Renal cortical epithelial cell (primary cell): ENCODE results near the gene FMO3. TPM values are rescaled to one million over a fixed set of nuclear protein-coding genes. Genes with fewer than 3 reads are reported as not detected.

Source experiments
- DNase-seq: peaks from one replicate; pipeline ENCODE4 v3.0.0-alpha.2; 2011; ENCODE audit warnings: low read depth
- total RNA-seq: library from RNA; depleted of rRNA; stranded (reverse); fragments of >200 nt; gene quantifications from 2 replicates; pipeline ENCODE4 v1.2.3, GENCODE V29; 2014

FMO3 gene
- total RNA-seq, 1 donor from 2014 or later: 0.05 TPM

DNA sequence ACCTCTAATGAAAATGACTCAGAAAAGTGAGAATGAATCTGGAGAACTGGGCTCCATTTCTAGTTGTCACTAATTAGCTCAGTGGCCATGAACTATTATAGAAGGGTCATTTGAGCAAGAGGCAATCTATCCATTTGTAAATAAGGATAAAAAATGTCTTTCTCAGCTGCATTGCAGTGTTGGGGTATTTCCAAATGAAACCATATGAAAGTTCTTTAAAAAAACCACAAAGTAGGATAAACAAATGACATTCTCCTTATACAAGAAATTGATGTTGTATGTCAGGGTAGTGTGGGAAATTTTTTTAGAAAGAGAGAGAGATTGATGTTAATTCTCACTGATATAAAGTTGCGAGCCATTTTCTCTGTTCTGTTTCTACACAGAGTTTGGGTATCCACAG lies 26.0 kb downstream of the FMO3 start:
- no peak for DNase-seq

DNA sequence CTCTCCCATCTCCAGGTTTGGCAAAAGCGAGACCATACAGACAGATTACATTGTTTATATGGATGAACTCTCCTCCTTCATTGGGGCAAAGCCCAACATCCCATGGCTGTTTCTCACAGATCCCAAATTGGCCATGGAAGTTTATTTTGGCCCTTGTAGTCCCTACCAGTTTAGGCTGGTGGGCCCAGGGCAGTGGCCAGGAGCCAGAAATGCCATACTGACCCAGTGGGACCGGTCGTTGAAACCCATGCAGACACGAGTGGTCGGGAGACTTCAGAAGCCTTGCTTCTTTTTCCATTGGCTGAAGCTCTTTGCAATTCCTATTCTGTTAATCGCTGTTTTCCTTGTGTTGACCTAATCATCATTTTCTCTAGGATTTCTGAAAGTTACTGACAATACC lies 26.4 kb downstream of the FMO3 start:
- no peak for DNase-seq

DNA sequence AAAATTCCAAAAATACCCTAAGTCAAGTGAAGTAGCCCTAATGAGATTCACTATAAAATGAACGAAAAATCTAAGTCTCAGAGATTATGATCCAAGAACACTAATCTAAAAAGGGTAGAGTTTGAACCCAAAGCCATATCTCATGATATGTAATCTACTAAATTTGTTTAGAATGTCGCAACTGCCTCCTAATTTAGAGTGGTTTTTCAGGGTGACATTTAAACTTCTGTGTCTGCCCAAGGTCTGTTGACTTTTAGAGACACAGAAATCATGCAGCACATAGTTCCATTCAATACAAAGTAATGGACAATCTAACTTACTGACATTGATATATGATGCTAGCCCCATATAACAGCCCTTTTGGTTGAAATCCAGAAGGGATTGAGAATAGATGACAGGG lies 28.9 kb downstream of the FMO3 start:
- no peak for DNase-seq

DNA sequence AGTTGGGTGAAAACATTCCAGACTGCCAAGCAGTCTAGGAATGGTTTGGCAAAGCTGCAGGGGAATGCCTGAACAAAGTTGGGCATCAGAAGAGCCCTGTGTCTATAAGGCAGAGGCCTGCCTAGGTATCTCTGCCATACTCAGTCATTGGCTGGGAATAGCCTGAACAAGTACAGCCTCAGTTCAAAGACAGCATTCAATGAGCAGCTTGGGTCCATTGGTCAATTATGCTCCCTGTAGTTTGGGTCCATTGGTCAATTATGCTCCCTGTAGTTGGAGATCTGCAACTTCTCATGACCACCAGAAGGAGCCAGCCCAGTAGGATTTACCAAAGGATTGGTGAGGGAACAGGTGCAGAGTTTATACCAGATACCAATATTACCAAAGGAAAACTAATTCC lies 31.6 kb downstream of the FMO3 start:
- DNase-seq: no peak

DNA sequence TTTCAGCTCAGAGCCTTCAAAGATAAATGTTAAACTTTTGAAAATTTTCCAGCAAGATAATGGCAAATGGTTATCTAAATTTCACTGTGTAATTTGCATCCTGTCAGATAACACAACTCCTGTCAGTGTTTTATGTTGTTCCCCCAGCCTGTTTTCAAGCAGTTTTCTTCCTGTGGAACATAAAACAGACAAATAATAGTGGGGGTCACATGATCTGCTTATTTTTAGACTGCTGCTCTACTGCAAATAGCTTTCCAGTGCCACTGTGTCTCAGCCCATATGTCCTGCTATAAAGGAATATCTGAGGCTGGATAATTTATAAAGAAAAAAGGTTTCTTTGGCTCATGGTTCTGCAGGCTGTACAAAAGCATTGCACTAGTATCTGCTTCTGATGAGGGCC lies 32.2 kb downstream of the FMO3 start:
- no peak for DNase-seq

DNA sequence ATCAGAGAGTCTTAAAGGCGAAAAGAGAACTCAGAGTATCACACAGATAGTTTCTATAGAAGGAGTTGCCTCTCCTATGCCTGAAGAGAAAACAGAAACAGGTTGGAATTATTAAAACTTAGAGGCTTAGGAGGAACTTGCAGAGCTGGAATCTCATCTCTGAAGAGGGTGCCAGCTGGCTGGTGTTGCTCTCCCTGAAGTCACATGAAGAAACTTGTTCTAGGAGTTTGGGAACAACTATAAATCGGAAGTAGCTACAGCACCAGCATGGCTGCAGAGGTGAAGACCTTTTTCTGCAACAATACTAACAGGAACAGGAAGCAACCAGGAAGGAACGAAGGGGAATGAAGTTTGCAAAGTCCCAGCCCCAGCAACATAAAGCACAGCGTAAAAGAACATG lies 35.8 kb downstream of the FMO3 start:
- no peak for DNase-seq

DNA sequence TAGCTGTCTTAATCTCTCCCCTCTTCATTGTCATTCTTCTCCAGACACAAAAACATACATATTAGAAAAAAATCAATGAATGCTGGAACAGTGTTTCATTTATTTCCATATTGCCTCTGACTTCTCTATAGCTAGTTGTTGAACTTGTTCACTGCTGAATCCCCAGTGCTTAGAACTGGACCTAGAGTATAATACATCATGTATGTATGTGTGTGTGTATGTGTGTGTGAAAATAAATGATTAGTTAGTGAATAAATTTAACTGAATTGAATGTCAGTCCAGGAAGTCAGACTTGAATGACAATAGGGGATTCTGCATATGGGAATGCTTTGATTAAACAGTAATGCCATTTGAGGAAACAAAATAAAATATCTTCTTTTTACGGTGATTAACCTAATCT lies 36.4 kb downstream of the FMO3 start:
- no peak for DNase-seq

DNA sequence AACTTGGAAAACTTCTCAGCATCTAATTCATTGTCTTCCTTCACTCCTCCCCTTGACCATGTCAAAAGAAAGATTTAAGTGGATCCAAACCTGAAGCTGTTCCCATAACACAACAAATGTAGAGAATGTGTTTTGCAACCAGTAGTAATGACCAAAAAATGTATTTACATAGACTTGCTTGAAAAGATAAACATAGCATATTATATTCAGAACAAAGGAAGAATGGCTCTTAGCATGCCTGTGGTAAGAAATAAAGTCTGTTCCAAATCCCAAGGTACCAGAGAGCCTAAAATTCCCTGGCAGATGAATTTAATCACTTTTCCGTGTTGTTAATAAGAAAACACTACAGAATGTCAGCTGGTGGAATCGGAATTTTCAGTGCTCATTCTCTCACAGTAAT lies 36.8 kb downstream of the FMO3 start:
- DNase-seq: peak; percentile 12

DNA sequence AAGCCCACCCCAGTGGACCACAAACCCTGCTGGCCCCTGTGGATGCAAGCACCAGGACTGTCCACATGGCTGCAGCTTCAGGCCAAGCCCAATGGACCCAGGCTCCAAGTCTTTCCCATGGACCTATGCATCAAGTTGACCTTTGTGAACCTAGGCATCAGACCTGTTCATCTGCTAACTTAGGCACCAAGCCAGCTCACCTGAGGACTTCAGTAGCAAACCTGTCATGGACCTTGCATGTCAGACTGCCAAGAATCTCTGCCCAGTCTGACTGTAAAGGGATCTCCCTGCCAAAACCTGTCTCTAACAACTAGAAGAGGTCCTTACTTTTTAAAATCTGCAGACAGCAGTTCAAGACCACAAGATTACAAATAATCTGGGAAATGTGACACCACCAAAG lies 37.8 kb downstream of the FMO3 start:
- no peak for DNase-seq

DNA sequence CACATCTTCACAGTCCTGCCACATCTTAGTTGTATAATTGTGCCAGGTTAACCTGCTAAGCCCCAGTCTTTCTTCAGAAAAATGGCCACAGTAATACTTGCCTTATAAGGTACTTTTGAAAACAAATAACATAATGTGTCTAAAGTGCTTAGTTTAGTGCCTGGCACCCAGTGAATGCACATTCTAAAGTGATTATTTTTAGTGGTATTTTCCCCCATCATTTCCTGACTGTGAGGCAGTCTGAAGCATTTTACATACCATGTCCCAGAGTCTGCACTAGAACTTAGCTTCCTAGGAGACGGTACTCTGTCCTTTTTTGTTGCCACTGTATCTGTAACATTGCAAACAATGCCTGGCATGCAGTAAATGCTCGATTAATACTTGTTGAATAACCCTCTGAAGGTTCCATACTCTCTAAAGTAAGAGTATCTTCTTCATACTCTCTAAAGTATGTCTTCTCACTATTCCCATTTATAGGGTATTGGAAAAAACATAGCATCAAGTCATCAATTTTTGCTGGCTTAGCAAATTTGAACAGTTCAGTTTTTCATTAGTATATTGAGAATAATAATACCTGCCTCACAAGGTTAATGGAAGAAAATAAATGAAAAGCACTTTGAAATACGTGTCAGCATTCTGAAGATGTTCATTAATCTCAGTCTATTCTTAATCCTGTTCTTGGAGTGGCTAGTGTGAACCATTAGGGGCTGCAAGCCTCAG lies 43.7 kb downstream of the FMO3 start:
- DNase-seq: no peak

DNA sequence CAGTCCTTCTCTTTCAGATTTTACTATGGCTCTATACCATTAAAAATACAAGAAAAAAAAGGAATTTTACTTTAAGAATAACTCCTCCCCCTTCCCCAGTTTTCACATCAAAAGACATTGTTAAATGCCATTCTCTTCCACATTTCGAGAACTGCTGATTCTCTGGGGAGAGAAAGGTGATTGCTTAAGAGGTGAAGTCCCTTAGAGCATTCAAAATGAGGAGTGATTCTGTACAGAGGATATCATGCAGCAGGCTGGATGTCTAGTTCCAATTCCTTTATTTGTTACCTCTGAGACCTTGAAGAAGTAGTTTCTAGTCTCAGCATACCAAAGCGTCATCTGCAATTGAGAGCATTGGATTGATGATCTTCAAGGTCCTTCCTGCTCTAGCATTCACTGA lies 46.9 kb downstream of the FMO3 start:
- DNase-seq: no peak

DNA sequence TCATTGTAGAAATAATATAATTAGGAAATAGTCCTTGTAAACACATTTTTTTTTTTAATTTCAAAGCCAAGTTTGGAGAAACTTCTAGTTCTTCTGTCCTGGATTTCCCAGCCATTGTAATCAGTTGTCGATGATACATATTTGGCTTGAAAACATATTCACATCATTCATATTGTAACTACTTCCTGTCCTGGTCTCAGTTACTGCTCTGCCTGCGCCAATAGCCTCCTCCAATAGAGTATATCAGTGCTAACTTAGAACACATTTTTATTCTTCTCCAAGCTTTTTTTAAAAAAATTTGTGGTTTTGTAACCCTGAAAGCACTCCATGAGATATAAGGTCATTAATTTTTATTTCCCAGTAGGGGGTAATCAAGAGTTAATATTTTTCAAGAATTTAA lies 48.3 kb downstream of the FMO3 start:
- no peak for DNase-seq

DNA sequence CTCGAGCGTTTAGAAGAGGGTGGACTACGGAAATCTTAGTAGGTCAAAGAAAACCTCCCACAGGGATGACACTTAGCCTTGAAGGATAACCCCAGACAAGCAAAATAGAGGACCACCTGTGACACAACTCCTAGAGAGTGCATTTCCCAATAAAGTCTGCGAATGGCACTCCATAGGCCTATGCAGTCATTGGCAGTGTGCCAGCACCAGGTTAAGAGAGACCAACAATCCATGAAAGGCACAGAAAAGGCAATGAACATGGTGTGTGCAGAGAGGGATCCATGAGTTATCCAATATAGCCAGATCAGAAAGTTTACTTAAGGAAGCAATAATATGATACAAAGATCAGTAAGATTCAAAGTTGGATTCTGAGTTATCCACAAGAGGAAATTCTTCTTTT lies 49.2 kb downstream of the FMO3 start:
- no peak for DNase-seq

DNA sequence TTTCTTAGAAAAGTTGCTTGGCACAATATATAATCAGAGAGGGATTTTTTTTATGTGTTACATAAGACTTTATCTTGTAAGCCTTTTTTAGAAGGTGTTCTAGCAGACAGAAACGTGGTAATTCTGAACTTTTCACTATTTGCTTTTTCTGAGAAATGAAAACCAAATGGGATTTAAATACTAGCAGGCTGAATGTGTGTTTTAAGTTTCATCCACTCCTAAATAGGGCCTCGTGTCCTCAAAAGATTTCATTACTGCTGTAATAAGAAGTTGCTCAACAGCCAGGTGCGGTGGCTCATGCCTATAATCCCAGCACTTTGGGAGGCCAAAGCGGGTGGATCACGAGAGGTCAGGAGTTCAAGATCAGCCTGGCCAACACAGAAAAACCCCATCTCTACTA lies 49.7 kb downstream of the FMO3 start:
- no peak for DNase-seq

DNA sequence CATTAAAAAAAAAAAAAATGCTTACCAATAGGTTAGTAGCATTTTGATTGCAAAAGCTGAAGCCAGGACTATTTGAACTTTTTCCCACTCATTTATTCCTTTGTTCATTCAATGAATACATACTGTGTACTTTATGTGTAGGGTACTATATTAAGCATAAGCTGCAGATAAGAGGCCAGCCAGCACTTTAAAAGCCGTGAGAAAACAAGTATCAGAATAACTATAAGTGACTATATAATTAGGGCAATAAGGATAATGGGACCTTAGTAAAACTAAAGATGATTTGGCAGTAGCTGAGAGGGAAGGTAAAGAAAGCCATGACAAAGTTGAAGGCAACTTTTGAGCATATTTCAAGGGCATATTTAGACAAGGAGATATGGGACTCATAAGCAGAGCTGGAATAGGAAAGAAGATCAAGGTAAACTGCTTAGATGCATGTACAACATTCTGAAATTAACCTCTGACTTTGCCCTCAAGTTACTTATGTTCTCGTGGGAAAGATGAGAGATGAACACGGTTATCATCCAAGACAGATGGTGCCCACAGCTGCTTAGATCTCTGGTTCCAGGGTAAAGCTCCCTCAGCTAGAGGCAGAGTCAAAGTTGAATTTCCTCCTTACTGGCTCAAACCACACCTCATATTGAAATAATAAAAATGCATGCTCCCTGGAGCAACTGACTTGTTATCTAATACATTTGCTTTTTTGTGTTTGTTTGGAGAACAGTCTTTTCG lies 50.4 kb downstream of the FMO3 start:
- DNase-seq: no peak

DNA sequence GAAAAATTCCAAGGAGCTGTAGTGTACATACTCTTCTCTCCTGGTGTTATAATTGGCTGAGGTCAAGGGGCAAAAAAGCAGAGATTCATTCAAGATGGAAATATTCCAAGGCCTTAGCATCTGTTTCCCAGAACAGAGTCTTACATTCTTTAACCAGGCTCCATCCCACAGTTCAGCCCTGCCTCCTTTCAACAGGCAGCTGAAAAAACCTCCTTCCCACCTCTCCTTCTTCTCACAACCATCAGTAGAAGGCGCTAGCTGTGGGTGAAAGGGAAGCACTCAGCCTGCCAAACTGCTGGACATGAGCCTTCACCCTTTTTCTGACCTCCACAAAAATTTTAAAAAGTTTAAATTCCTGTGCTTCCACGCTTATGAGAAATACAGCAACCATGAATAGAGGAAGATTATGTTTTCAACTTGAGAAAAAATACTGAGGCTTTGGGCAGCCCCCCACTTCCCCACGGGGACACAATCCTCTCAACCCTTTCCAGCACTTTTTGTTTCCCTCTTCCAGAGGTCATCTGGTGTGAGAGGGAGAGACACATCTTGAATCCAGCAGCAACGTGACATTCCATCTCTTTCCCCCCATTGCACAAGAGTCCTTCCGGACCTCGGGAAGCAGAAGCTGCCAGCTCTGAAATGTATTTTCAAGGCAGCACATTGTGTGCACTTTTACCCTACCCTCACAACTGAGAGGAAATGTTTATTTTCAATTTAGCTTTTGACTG lies 51.1 kb downstream of the FMO3 start:
- peak; percentile 9 for DNase-seq

DNA sequence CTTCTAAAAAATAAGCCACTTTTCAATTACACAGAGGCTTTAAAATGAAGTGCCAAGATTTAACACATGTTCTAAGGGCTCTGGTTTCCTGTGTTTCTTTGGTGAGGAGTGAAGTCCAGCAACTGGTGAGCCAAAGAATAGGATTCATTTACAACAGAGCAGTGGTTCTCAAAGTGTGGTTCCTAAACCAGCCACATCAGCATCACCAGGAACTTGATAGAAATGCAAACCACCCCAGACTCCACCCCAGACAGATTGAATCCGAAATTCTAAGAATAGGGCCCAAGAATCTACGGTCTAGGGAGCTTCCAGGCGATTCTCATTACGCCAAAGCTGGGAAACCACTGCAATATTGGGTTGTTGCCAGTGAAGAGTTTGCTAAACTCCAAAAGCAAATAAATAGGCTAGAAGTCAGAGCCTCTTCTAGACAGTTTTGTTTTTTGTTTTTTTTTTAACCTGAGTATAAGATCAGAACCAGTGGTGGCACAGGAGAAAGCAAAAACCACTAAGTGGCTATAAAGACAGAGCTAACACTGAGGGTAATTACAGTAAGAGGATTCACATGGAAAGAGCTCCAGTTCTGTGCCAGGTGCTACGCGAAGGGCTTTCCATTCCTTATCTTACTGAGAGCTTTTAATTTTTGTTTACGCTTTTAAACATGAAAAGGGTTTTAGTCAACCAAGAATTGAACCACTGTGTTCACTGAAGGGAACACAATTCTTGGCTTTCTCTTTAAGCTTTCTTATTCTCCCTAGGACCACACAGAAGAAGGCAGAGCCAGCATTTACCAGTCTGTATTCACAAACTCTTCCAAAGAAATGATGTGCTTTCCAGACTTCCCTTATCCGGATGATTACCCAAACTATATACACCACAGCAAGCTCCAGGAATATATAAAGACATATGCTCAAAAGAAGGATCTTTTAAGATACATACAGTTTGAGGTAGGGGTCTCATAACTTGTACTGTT lies 52.0 kb downstream of the FMO3 start:
- DNase-seq: no peak

DNA sequence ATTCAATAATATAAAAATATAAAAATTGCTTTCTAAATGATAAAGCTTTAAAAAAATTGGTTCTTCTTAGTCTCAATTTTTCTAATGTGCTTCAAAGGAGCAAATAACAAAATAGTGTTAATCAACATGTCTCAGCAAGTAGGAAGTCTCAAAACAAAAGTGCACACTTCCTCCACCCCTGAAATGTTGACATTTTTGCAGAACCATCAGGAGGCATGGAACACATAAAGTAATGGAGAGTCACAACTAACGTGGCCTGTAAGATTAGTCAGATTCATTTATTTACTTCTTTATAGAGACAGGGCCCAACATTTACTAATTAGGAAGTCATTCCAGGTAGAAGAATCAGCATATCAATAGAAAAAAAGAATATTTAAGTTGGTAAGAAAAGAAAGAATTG lies 59.5 kb downstream of the FMO3 start:
- DNase-seq: no peak

DNA sequence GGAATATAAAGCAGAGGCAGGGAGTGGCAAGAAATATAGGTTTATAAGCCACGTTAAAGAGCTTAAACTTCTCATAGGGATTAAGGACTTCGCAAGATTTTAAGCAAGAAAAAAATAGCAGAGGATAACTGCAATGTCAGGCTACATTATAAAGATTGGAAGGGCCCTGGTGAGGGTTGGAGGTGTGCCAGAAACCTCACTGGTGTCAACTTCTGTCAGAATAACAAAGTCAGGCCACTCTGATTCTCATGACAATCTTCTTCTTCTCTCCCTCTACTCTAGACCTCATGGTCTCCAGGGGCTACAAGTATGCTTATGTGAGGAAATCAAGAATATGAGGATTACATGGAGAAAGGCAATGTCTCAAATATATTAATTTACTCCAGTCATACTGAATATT lies 61.8 kb downstream of the FMO3 start:
- no peak for DNase-seq

DNA sequence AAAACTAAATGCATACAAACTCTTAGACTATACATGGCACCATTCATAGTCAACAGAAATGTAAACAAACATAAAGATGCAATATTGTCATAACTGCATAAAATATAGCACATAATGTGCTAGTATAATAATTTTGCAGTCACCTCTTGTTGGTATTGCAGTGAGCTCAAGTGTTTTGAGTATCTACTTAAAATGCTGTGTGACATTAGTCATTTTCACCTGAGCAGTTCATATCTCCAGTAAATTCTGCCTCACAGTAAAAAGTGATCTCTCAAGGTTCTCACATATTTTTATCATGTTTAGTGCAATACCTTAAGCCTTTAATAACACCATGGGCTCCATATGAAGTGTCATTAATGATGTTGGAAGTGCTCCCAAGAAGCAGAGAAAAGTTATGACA lies 64.8 kb downstream of the FMO3 start:
- DNase-seq: no peak

DNA sequence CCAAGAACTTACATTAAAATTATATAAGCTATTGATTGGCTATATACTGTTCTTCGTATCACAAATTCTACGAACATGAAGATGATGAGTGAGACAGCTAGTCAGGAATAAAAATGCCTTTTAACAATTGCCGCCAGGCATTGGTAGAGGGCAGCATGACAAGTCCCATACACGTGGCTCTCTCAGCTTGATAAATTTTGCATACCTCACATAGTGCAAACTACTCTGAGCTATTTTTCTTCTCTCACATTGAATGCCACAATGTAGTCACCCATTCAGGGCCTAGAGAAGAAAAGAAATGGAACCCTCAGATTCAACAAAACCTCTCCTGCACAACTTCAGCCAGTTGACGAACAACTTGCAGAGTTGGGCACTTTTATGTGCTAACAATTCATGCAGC lies 67.4 kb downstream of the FMO3 start:
- no peak for DNase-seq

DNA sequence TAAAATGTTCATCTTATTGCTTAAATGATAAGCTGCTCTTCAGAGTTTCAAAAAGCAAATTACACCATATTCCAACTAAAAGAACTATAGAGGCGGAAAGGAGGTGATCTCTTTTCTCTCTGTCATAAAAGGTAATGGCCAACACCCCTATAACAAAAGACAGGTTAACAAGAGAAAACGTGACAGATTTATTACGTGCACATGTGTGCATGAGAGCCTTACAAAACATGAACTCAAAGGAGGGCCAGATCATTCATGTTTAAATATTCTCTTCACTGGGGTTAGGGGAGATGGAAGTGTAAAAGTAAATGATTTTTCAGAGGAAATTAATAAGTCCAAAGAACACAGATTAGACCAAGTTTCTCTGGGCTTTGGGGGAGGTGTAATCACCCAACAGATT lies 67.8 kb downstream of the FMO3 start:
- no peak for DNase-seq
